Measurements from ENCODE around the gene NLRP13. TPM values are rescaled to one million over a fixed set of nuclear protein-coding genes. Genes with fewer than 3 reads are reported as not detected.
"Not testable (repeated sequence)": the region's sequence is repeated elsewhere in the genome, so short reads cannot be mapped to it uniquely, and the experiment has no call there.

NLRP13 gene
- total and polyA plus RNA-seq, 2 of the 4 experiments (the other 2 are of a cell fraction) = not detected

- dilution Hi-C loops (cut with HindIII; ENCODE audit: low sequenced_read_pairs, unreplicated experiment) = not testable (repeated sequence)
Measured at GRCh38 chr19:55950566-55950965, 18.4 kb upstream of the NLRP13 start.

More at GRCh38 chr19:55950566-55950965, 18.4 kb upstream of the NLRP13 start:
- H3K9ac ChIP-seq (ENCODE audit: low read depth, low read length); H3K4me3 ChIP-seq (ENCODE audit: insufficient read depth, low read depth, low read length); H3K18ac ChIP-seq (ENCODE audit: low read depth, low read length); H3K79me1 ChIP-seq (ENCODE audit: low read depth in 1 of 2, low read length in 2 of 2); H2BK20ac ChIP-seq (ENCODE audit: low read depth, low read length); H2BK5ac ChIP-seq (ENCODE audit: low read depth, low read length, poor library complexity, severe bottlenecking); H3K36me3 ChIP-seq (ENCODE audit: control insufficient read depth, insufficient read depth, low read length); POLR2A ChIA-PET (ENCODE audit: unreplicated experiment); H3K27me3 ChIP-seq (ENCODE audit: control insufficient read depth, insufficient read depth, low read length); ATAC-seq (ENCODE audit: low read depth); H3K27ac ChIP-seq (ENCODE audit: insufficient read depth, low read length); H2BK120ac ChIP-seq (ENCODE audit: low read depth, low read length); H4K91ac ChIP-seq (ENCODE audit: insufficient read depth, low read depth, low read length); H2AK5ac ChIP-seq (ENCODE audit: low read depth, low read length); H3K4me2 ChIP-seq (ENCODE audit: low read depth, low read length); intact Hi-C loops (cut with micrococcal nuclease); BruUV-seq (replicated peaks); H3K23ac ChIP-seq (ENCODE audit: low read depth, low read length); H4K8ac ChIP-seq (ENCODE audit: low read depth in 2 of 2, low read length in 2 of 2); H2AFZ ChIP-seq (replicated peaks; ENCODE audit: low read length, poor library complexity); H2AK9ac ChIP-seq (replicated peaks; ENCODE audit: low read depth, low read length, poor library complexity); CTCF ChIA-PET; H3K56ac ChIP-seq (ENCODE audit: extremely low read depth, insufficient read depth, low read length); H3K14ac ChIP-seq (replicated peaks; ENCODE audit: low read depth, low read length); H4K20me1 ChIP-seq (ENCODE audit: insufficient read depth, low read length); H3K4ac ChIP-seq (ENCODE audit: low read depth, low read length); in situ Hi-C loops (cut with MboI; ENCODE audit: low sequenced_read_pairs); H3K9me1 ChIP-seq (ENCODE audit: insufficient read depth, low read length); H3K4me1 ChIP-seq (ENCODE audit: control insufficient read depth, insufficient read depth, low read length); H2BK15ac ChIP-seq (ENCODE audit: low read depth, low read length); DNase-seq; H4K5ac ChIP-seq (ENCODE audit: low read depth, low read length): not testable (repeated sequence)
- H3K9me3 ChIP-seq (ENCODE audit: control insufficient read depth, insufficient read depth, low read length) = peaks cover 28% of the 10 kb centered on the region
- WGBS, 2 experiments (ENCODE audit: extremely low coverage in 2 of 2, insufficient read length in 1 of 2) = 81% methylated on average over 11 of the region's 19 CpGs; no CpG with 5 or more reads in 1 of the 2 experiments
